KMS-11 (cell line): ENCODE data around the gene NDUFA11.
"Not testable (repeated sequence)": the region's sequence is repeated elsewhere in the genome, so short reads cannot be mapped to it uniquely, and the experiment has no call there.

Experiments
- H2AFZ ChIP-seq: fragments of 200-600 bp; sonication (generic); 2 replicates; pipeline ENCODE4 v1.6.1; 2016; ENCODE audit warnings: antibody characterized with exemption, mixed run types, low read depth
- H3K27ac ChIP-seq: fragments of 200-600 bp; sonication (generic); 2 replicates; pipeline ENCODE4 v1.6.1; 2016; ENCODE audit warnings: mild to moderate bottlenecking, mixed run types
- H3K27me3 ChIP-seq: fragments of 200-600 bp; sonication (generic); 2 replicates; pipeline ENCODE4 v1.6.1; 2017; ENCODE audit warnings: mild to moderate bottlenecking, low read depth, mixed run types, moderate library complexity; ENCODE audit not compliant: insufficient read depth
- H3K36me3 ChIP-seq: fragments of 200-600 bp; sonication (generic); 2 replicates; pipeline ENCODE4 v1.6.1; 2017; ENCODE audit warnings: mild to moderate bottlenecking, mixed run types; ENCODE audit not compliant: insufficient read depth
- H3K4me1 ChIP-seq: fragments of 200-600 bp; sonication (generic); 2 replicates; pipeline ENCODE4 v1.6.1; 2016; ENCODE audit warnings: mild to moderate bottlenecking, low read depth, mixed run types; ENCODE audit not compliant: poor library complexity, severe bottlenecking
- H3K4me2 ChIP-seq: fragments of 200-600 bp; sonication (generic); 2 replicates; pipeline ENCODE4 v1.7.0; 2016; ENCODE audit warnings: mild to moderate bottlenecking, mixed run types
- H3K4me3 ChIP-seq: fragments of 200-600 bp; sonication (generic); IDR thresholded peaks from 2 replicates; pipeline ENCODE4 v1.6.1; 2017; ENCODE audit warnings: low read depth, low read length, mixed read lengths; ENCODE audit not compliant: insufficient read depth
- H3K79me2 ChIP-seq: fragments of 200-600 bp; sonication (generic); 2 replicates; pipeline ENCODE4 v1.6.1; 2016; ENCODE audit warnings: low read depth, mixed run types; ENCODE audit not compliant: insufficient read depth
- H3K9ac ChIP-seq: fragments of 200-600 bp; sonication (generic); 2 replicates; pipeline ENCODE4 v1.6.1; 2016; ENCODE audit warnings: mild to moderate bottlenecking, mixed run types
- H4K20me1 ChIP-seq: fragments of 200-600 bp; sonication (generic); 2 replicates; pipeline ENCODE4 v1.6.1; 2016; ENCODE audit warnings: mild to moderate bottlenecking, mixed run types; ENCODE audit not compliant: insufficient read depth
- CTCF ChIP-seq: fragments of 200-600 bp; sonication (generic); conservative IDR thresholded peaks from 2 replicates; pipeline ENCODE4 v1.6.1; 2017; ENCODE audit warnings: low read depth, mild to moderate bottlenecking, antibody characterized with exemption, low read length, moderate library complexity, mixed read lengths

The NDUFA11 gene

GRCh38 chr19:5864725-5865486, 38.7 kb downstream of the NDUFA11 start:
- no peak overlapping the region for H3K4me2 ChIP-seq
- H3K4me3 ChIP-seq = no peak overlapping the region
- peaks cover 19% of the 10 kb centered on the region; the same call in 1 of the 2 replicates for H3K27me3 ChIP-seq
- H2AFZ ChIP-seq = no peak overlapping the region
- H3K36me3 ChIP-seq = no peaks in the 10 kb centered on the region
- H3K9ac ChIP-seq = no peak overlapping the region
- no peak overlapping the region for H3K27ac ChIP-seq
- H3K79me2 ChIP-seq = no peaks in the 10 kb centered on the region
- H4K20me1 ChIP-seq = no peaks in the 10 kb centered on the region
- no peak; the same call in 1 of the 2 replicates for TF ChIP-seq CTCF
- H3K4me1 ChIP-seq = no peaks in the 10 kb centered on the region

DNA sequence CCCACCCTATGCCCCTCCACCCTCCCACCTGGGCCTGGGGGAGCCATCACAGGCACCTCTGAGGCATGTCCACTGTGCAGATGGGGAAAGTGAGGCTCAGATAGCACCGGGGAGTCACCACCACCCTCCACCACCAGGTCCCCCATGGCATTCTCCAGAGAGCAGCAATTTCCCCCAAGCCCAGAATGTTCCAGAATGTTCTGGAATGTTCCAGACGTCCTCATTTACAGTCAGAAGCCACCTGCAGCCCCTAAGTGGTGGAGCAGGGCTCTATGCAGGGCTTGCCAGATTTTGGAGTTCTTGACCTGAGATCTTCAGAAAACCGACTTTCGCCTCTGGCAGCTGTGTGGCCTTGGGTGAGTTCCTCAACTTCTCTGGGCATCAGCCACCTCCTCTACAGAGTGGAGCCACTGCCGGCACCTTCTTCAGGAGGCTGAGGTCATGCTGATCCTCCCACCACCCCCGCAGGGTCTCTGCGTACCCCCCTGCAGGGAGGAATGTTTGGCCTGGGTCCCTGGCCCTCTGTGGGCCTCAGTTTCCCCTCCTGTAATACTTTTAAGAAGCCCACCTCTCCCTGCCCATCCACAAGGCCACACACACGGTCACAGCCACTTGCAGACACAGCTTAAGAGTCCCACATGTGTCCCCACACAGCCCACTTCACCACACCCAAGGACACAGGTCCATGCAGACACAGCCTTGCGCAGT, 39.4 kb downstream of the NDUFA11 start:
- Histone ChIP-seq H2AFZ (no peak overlapping the region), H3K79me2 (no peaks in the 10 kb centered on the region), H3K27ac (no peak overlapping the region), H4K20me1 (no peaks in the 10 kb centered on the region), H3K27me3 (peaks cover 23% of the 10 kb centered on the region; the same call in 1 of the 2 replicates), H3K9ac (no peak overlapping the region), H3K4me2 (no peak overlapping the region), H3K4me1 (no peaks in the 10 kb centered on the region), H3K4me3 (no peak overlapping the region), H3K36me3 (no peaks in the 10 kb centered on the region)
- TF ChIP-seq CTCF = no peak

- no peaks in the 10 kb centered on the region for H3K36me3 ChIP-seq
- H3K4me3 ChIP-seq = no peak overlapping the region
- TF ChIP-seq CTCF = no peak
- H3K4me2 ChIP-seq = no peak overlapping the region
- no peaks in the 10 kb centered on the region for H3K79me2 ChIP-seq
- no peak overlapping the region for H3K27ac ChIP-seq
- H3K4me1 ChIP-seq = no peaks in the 10 kb centered on the region
- H3K27me3 ChIP-seq = peaks cover 23% of the 10 kb centered on the region; the same call in 1 of the 2 replicates
- H4K20me1 ChIP-seq = no peaks in the 10 kb centered on the region
- H3K9ac ChIP-seq = no peak overlapping the region
- no peak overlapping the region for H2AFZ ChIP-seq
Measured at GRCh38 chr19:5863030-5863665, 40.4 kb downstream of the NDUFA11 start.

DNA sequence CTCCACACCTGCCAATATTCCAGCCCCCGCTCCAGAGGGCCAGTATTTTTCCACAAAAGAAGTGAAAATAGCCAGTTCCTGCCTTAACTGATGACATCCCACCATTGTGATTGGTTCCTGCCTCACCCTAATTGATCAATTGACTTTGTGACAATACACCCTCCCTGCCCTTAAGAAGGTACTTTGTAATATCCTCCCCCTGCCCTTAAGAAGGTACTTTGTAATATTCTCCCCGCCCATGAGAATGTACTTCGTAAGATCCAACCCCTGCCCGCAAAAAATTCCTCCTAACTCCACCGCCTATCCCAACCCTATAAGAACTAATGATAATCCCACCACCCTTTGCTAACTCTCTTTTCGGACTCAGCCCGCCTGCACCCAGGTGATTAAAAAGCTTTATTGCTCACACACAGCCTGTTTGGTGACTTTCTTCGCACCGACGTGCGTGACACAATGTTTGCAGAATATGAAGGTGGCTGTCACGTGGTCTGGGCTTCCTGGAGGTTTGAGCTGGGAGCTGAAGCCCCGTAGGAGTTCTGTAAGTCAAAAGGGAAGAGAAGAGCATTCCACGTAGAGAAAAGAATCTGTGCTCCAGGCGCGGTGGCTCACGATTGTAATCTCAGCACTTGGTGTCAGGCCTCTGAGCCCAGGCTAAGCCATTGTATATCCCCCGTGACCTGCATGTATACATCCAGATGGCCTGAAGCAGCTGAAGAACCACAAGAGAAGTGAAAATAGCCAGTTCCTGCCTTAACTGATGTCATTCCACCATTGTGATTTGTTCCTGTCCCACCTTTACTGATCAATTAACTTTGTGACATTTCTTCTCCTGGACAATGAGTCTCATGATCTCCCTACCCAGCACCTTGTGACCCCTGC, 46.1 kb downstream of the NDUFA11 start:
- Histone ChIP-seq H3K36me3 (no peaks in the 10 kb centered on the region), H3K4me3 (no peak overlapping the region), H3K4me2 (no peak overlapping the region), H2AFZ (no peak overlapping the region), H3K4me1 (no peaks in the 10 kb centered on the region), H3K27me3 (peaks cover 61% of the 10 kb centered on the region), H3K27ac (no peak overlapping the region), H3K9ac (no peak overlapping the region), H4K20me1 (no peaks in the 10 kb centered on the region), H3K79me2 (no peaks in the 10 kb centered on the region)
- no peak for TF ChIP-seq CTCF

DNA sequence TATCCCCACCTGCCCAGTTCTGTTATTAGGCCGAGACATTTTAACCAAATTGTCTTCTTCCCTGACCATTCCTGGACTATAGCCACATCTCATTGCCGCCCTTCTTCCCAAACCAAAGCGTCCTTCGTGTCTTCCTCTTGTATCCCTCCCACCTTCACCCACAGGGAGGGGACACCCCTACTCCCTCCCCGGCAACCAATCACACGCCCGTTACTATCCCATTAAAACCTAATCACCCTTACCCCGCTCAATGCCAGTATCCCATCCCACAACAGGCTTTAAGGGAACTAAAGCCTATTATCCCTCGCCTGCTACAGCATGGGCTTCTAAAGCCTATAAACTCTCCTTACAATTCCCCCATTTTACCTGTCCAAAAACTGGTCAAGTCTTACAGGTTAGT, 48.4 kb downstream of the NDUFA11 start:
- not testable (repeated sequence) for H2AFZ ChIP-seq, H3K27ac ChIP-seq, H4K20me1 ChIP-seq, H3K9ac ChIP-seq, H3K4me3 ChIP-seq, H3K79me2 ChIP-seq, H3K4me1 ChIP-seq, H3K4me2 ChIP-seq, H3K36me3 ChIP-seq
- peaks cover 67% of the 10 kb centered on the region for H3K27me3 ChIP-seq

DNA sequence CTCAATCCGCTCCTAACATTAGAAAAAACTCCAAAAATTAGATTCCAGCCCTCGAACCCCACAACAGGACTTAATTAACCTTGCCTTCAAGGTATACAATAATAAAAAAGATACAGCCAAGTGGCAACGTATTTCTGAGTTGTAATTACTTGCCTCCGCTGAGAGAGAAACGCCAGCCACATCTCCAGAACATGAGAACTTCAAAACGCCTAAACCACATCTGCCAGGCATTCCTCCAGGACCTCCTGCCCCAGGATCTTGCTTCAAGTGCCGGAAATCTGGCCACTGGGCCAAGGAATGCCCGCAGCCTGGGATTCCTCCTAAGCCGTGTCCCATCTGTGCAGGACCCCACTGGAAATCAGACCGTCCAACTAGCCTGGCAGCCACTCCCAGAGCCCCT, 49.5 kb downstream of the NDUFA11 start:
- H3K4me3 ChIP-seq = not testable (repeated sequence)
- peaks cover 67% of the 10 kb centered on the region for H3K27me3 ChIP-seq

More for the DNA sequence above, 49.5 kb downstream of the NDUFA11 start:
- H3K36me3 ChIP-seq, H3K27ac ChIP-seq, H3K4me2 ChIP-seq, H4K20me1 ChIP-seq, H3K9ac ChIP-seq, H2AFZ ChIP-seq, H3K79me2 ChIP-seq, H3K4me1 ChIP-seq: not testable (repeated sequence)
